HEK293 (cell line): ENCODE measurements around the gene PAIP2.
A peak's percentile ranks its signal among the peaks of the same experiment; 100 is the strongest.

ENCODE experiments used
- CTCF ChIA-PET: fragments of 350-600 bp; formaldehyde crosslinking; extraction: SDS; loops from one replicate; lab custom pipeline; 2021; ENCODE audit warnings: antibody characterized with exemption; lab: Yijun Ruan, JAX
- POLR2A ChIA-PET: fragments of 300-600 bp; formaldehyde crosslinking; extraction: SDS; loops from one replicate; lab custom pipeline; 2020; ENCODE audit warnings: antibody characterized with exemption, inconsistent platforms; lab: Yijun Ruan, JAX
- H3K27ac ChIP-seq: fragments of 200-500 bp; sonication (Bioruptor generic); 2 replicates; pipeline ENCODE4 v1.5.1; 2014; ENCODE audit warnings: low read depth, low read length, control low read depth, inconsistent platforms; ENCODE audit errors: extremely low read depth
- H3K36me3 ChIP-seq, 2 experiments: fragments of 200-500 bp in 1 of 2; sonication (Bioruptor generic) in 1 of 2; 1 replicate in 1 of 2; 2 replicates in 1 of 2; pipeline ENCODE4 v1.5.1; 2014 to 2017; ENCODE audit warnings: inconsistent platforms in 2 of 2, low read length in 2 of 2; ENCODE audit not compliant: control insufficient read depth in 2 of 2, insufficient read depth in 1 of 2
- H3K4me1 ChIP-seq: fragments of 200-500 bp; sonication (Bioruptor generic); 2 replicates; pipeline ENCODE4 v1.5.1; 2014; ENCODE audit warnings: mild to moderate bottlenecking, low read length, inconsistent platforms; ENCODE audit not compliant: control insufficient read depth, insufficient read depth
- H3K4me3 ChIP-seq: 2 replicates; pipeline ENCODE4 v1.5.1; 2011; ENCODE audit warnings: low read depth, mild to moderate bottlenecking, control low read depth, low read length, moderate library complexity
- H3K9me3 ChIP-seq: fragments of 200-500 bp; sonication (Bioruptor generic); 2 replicates; pipeline ENCODE4 v1.5.1; 2014; ENCODE audit warnings: low read depth, low read length, inconsistent platforms; ENCODE audit not compliant: control insufficient read depth, insufficient read depth
- REST ChIP-seq: fragments of 450-650 bp; formaldehyde crosslinking; IDR thresholded peaks from 2 replicates; pipeline ENCODE4 v1.5.1; 2016; ENCODE audit warnings: missing biosample characterization, missing genetic modification characterization
- ZBTB17 ChIP-seq: fragments of 450-650 bp; formaldehyde crosslinking; IDR thresholded peaks from 2 replicates; pipeline ENCODE4 v1.5.1; 2016; ENCODE audit warnings: missing biosample characterization, missing genetic modification characterization
- ZBTB6 ChIP-seq: fragments of 450-650 bp; formaldehyde crosslinking; IDR thresholded peaks from 2 replicates; pipeline ENCODE4 v1.5.1; 2017; ENCODE audit warnings: missing biosample characterization, missing genetic modification characterization
- ZEB2 ChIP-seq: fragments of 450-650 bp; formaldehyde crosslinking; IDR thresholded peaks from 2 replicates; pipeline ENCODE4 v1.5.1; 2016; ENCODE audit warnings: missing biosample characterization, missing genetic modification characterization
- ZIC2 ChIP-seq: fragments of 450-650 bp; formaldehyde crosslinking; IDR thresholded peaks from 2 replicates; pipeline ENCODE4 v1.5.1; 2016; ENCODE audit warnings: missing biosample characterization, missing genetic modification characterization
- ZNF133 ChIP-seq: fragments of 450-650 bp; formaldehyde crosslinking; IDR thresholded peaks from 2 replicates; pipeline ENCODE4 v1.5.1; 2016; ENCODE audit warnings: missing biosample characterization, missing genetic modification characterization
- ZNF16 ChIP-seq: fragments of 450-650 bp; formaldehyde crosslinking; IDR thresholded peaks from 2 replicates; pipeline ENCODE4 v1.5.1; 2016; ENCODE audit warnings: low read depth, missing biosample characterization, missing genetic modification characterization
- ZNF221 ChIP-seq: fragments of 450-650 bp; formaldehyde crosslinking; IDR thresholded peaks from 2 replicates; pipeline ENCODE4 v1.5.1; 2017; ENCODE audit warnings: missing biosample characterization, missing genetic modification characterization, borderline replicate concordance
- ZNF239 ChIP-seq: fragments of 450-650 bp; formaldehyde crosslinking; IDR thresholded peaks from 2 replicates; pipeline ENCODE4 v1.5.1; 2016; ENCODE audit warnings: missing biosample characterization, missing genetic modification characterization
- ZNF335 ChIP-seq: fragments of 450-650 bp; formaldehyde crosslinking; conservative IDR thresholded peaks from 2 replicates; pipeline ENCODE4 v1.5.1; 2016; ENCODE audit warnings: missing biosample characterization, missing genetic modification characterization
- ZNF37A ChIP-seq: fragments of 450-650 bp; IDR thresholded peaks from 2 replicates; pipeline ENCODE4 v1.5.1; 2018; ENCODE audit warnings: missing biosample characterization, missing genetic modification characterization
- ZNF561 ChIP-seq: fragments of 450-650 bp; IDR thresholded peaks from 2 replicates; pipeline ENCODE4 v1.5.1; 2018; ENCODE audit warnings: missing biosample characterization, missing genetic modification characterization, borderline replicate concordance
- ZNF600 ChIP-seq: fragments of 450-650 bp; formaldehyde crosslinking; IDR thresholded peaks from 2 replicates; pipeline ENCODE4 v1.5.1; 2016; ENCODE audit warnings: missing biosample characterization, missing genetic modification characterization
- ZNF660 ChIP-seq: fragments of 450-650 bp; IDR thresholded peaks from 2 replicates; pipeline ENCODE4 v1.5.1; 2018; ENCODE audit warnings: missing biosample characterization, mild to moderate bottlenecking, missing genetic modification characterization
- ZNF830 ChIP-seq: fragments of 450-650 bp; IDR thresholded peaks from 2 replicates; pipeline ENCODE4 v1.5.0; 2018; ENCODE audit warnings: missing biosample characterization, missing genetic modification characterization, low read depth, mild to moderate bottlenecking, moderate library complexity
- TF ChIP-seq, protein P1 (sequence below): fragments of 450-650 bp; formaldehyde crosslinking; IDR thresholded peaks from 2 replicates; pipeline ENCODE4 v1.5.1; 2016; ENCODE audit warnings: missing biosample characterization, missing genetic modification characterization
- TF ChIP-seq, protein P2 (sequence below): fragments of 450-650 bp; formaldehyde crosslinking; IDR thresholded peaks from 2 replicates; pipeline ENCODE4 v1.5.1; 2016; ENCODE audit warnings: missing biosample characterization, missing genetic modification characterization, low read depth

Gene PAIP2

DNA sequence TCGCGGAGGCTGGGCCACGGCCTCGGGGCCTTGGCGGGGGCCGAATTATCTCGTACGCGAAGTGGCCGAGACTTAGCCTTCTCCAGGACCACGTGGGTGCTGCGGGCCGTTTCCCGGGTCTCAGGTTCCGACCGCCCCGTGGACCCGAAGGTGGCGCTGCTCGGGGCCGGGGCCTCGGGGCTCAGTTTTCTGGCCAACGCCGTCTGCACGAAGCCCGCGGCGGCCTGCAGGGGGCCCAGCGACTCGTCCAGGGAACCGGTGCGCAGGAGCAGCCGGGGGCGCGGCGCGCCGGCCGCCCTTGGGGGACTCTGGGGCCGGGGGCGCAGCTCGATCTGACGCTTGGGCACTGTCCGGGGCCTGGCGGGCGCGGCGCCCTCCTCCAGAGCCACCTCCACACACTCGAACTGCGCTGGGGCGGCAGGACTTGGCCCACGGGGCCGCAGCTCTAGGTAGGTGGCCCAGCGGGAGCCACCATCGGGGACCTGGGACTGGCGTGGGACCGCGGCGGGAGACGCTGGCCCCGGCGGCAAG is 52.5 kb downstream of the PAIP2 start:
- POLR2A ChIA-PET: no interaction called here
- CTCF ChIA-PET: interaction anchor here (0.7 kb wide), 1 partner anchor 125 kb away, joined by 3 read pairs; no protein-coding TSS in a partner anchor
- Histone ChIP-seq H3K4me3 (no peak overlapping the region), H3K4me1 (no peaks in the 10 kb centered on the region; the same call in 1 of the 2 replicates), H3K9me3 (no peaks in the 10 kb centered on the region), H3K27ac (no peak overlapping the region), H3K36me3 (no peaks in the 10 kb centered on the region; a peak in 1 of 3 replicates)
- TF ChIP-seq ZNF830 (tag by site-specific recombination) (no peak), ZIC2 (tag by site-specific recombination) (no peak), ZNF133 (tag by site-specific recombination) (no peak), ZNF221 (tag by site-specific recombination) (no peak), ZNF239 (tag by site-specific recombination) (no peak), REST (no peak), ZBTB17 (tag by site-specific recombination) (no peak), ZNF561 (no peak), ZNF335 (tag by site-specific recombination) (no peak), ZNF600 (tag by site-specific recombination) (no peak), ZBTB6 (tag by site-specific recombination) (no peak), ZEB2 (tag by site-specific recombination) (no peak), ZNF37A (no peak), ZNF660 (tag by site-specific recombination) (no peak)
- TF ChIP-seq, protein P1, sequence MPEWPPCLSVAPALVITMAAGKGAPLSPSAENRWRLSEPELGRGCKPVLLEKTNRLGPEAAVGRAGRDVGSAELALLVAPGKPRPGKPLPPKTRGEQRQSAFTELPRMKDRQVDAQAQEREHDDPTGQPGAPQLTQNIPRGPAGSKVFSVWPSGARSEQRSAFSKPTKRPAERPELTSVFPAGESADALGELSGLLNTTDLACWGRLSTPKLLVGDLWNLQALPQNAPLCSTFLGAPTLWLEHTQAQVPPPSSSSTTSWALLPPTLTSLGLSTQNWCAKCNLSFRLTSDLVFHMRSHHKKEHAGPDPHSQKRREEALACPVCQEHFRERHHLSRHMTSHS (tag by site-specific recombination): no peak

DNA sequence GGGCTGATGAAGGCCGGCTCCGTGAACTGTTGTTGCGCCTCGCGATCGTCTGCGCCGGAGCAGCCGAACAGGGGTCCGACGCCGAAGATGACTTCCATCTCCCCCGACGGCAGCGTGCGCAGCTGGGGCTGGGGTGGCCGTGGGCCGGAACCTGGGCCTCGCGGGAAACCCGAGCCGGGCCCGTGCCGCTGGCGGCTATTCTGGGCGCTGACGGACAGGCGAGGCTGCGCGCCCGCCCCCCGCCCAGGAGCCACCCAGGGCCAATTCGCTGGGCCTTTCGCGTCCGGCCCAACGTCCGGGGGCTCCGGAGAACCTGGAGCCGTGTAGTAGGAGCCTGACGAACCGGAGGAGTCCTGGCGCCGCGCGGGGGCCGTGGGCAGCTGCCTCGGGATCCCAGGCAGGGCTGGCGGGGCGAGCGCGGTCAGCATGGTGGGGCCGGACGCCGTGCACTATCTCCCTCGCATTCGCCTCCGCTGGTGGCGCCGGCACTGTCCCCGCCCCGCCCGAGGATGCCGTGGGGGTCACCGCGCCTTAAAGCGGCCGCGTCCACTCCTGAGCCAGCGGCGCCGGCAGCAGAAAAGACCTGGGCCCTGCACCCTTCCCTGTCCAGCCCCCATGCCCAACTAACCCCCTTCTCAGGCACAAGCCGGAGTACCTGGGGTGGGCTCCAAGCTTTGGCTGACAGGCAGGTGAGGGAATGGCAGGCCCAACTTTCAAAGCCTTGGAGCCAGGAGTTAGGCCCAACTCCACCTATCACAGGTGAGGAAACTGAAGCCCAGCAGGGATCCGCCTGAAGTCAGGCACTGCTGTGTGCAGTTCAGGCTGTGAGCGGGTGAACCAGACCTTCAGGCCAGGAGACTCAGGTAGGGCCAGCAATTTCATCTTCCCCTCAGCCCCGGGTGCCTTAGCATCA is 53.3 kb downstream of the PAIP2 start, which contains the start of gene PROB1:
Gene PROB1, minus strand, starts transcription at position 451 of the 913 bp plus-strand sequence. Its CDS starts 23 bp downstream, at position 428.
- Histone ChIP-seq H3K4me3 (no peak within 1 kb of the TSS), H3K36me3 (peaks cover 0 to 4% of the 10 kb centered on the region in 2 experiments; a peak in 2 of 3 replicates), H3K9me3 (no peaks in the 10 kb centered on the region), H3K27ac (no peak within 1 kb of the TSS), H3K4me1 (no peaks in the 10 kb centered on the region; the same call in 1 of the 2 replicates)
- ChIA-PET POLR2A (interaction anchor here (0.6 kb wide), 1 partner anchor 1945 kb away, joined by 6 read pairs; no protein-coding TSS in a partner anchor), CTCF (interaction anchor here (0.6 to 0.7 kb wide), 2 partner anchors 126 to 148 kb away, joined by 3 to 4 read pairs; no protein-coding TSS in a partner anchor)
- TF ChIP-seq ZNF16 (tag by site-specific recombination): no peak
- TF ChIP-seq ZBTB6 (tag by site-specific recombination): peak; percentile 54; the same call in 1 of the 2 replicates
- TF ChIP-seq, protein P2, sequence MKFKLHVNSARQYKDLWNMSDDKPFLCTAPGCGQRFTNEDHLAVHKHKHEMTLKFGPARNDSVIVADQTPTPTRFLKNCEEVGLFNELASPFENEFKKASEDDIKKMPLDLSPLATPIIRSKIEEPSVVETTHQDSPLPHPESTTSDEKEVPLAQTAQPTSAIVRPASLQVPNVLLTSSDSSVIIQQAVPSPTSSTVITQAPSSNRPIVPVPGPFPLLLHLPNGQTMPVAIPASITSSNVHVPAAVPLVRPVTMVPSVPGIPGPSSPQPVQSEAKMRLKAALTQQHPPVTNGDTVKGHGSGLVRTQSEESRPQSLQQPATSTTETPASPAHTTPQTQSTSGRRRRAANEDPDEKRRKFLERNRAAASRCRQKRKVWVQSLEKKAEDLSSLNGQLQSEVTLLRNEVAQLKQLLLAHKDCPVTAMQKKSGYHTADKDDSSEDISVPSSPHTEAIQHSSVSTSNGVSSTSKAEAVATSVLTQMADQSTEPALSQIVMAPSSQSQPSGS (tag by site-specific recombination): no peak
